HepG2 (cell line): ENCODE measurements around the gene NUBP2. TPM values are rescaled to one million over a fixed set of nuclear protein-coding genes. Genes with fewer than 3 reads are reported as not detected.

ENCODE experiments used
- ATF2 ChIP-seq: sonication (generic); formaldehyde crosslinking; IDR thresholded peaks from 2 replicates; pipeline ENCODE4 v1.4.0; 2020; ENCODE audit warnings: missing genetic modification reagents
- ATF3 ChIP-seq: sonication (generic); formaldehyde crosslinking; IDR thresholded peaks from 2 replicates; pipeline ENCODE4 v1.4.0; 2020; ENCODE audit warnings: missing genetic modification reagents
- CREB1 ChIP-seq, 2 experiments: fragments of 450-650 bp in 1 of 2; IDR thresholded peaks; 2 replicates each; pipeline ENCODE4 v1.6.1; 2016 to 2017; ENCODE audit warnings: control low read depth in 1 of 2, mild to moderate bottlenecking in 1 of 2, missing compliant biosample characterization in 1 of 2, missing genetic modification characterization in 1 of 2
- ETV5 ChIP-seq: IDR thresholded peaks from 2 replicates; pipeline ENCODE4 v1.6.1; 2018; ENCODE audit warnings: missing biosample characterization, missing genetic modification reagents, inconsistent platforms, borderline replicate concordance
- KAT7 ChIP-seq: IDR thresholded peaks from 2 replicates; pipeline ENCODE4 v1.6.1; 2018; ENCODE audit warnings: borderline replicate concordance, missing compliant biosample characterization
- MAFF ChIP-seq: IDR thresholded peaks from 2 replicates; pipeline ENCODE4 v1.6.1; 2011; ENCODE audit warnings: low read depth, low read length, improper control_type of control experiment
- RCOR2 ChIP-seq: IDR thresholded peaks from 2 replicates; pipeline ENCODE4 v1.6.1; 2016; ENCODE audit warnings: missing biosample characterization, missing genetic modification reagents
- SMC3 ChIP-seq: IDR thresholded peaks from 2 replicates; pipeline ENCODE4 v1.6.1; 2011; ENCODE audit warnings: low read length, improper control_type of control experiment
- SP1 ChIP-seq, 2 experiments: fragments of 450-650 bp in 1 of 2; sonication (generic) in 1 of 2; formaldehyde crosslinking in 1 of 2; IDR thresholded peaks; 2 replicates each; pipeline versions ENCODE4 v1.4.0 to v1.6.1; 2016 to 2020; ENCODE audit warnings: missing genetic modification reagents in 1 of 2
- TCF12 ChIP-seq, 2 experiments: fragments of 450-650 bp in 1 of 2; sonication (generic) in 1 of 2; formaldehyde crosslinking in 1 of 2; IDR thresholded peaks; 2 replicates each; pipeline versions ENCODE4 v1.6.1 to v1.8.0; 2017 to 2022; ENCODE audit warnings: antibody characterized with exemption in 1 of 2, mild to moderate bottlenecking in 1 of 2, missing genetic modification reagents in 1 of 2, moderate library complexity in 1 of 2
- ZFP1 ChIP-seq: IDR thresholded peaks from 2 replicates; pipeline ENCODE4 v1.6.1; 2016
- ZGPAT ChIP-seq: IDR thresholded peaks from 2 replicates; pipeline ENCODE4 v1.6.1; 2016; ENCODE audit warnings: mild to moderate bottlenecking
- ZNF10 ChIP-seq: sonication (generic); formaldehyde crosslinking; IDR thresholded peaks from 2 replicates; pipeline ENCODE4 v1.4.0; 2020; ENCODE audit warnings: mild to moderate bottlenecking, low read depth, missing genetic modification reagents, borderline replicate concordance
- ZNF180 ChIP-seq: sonication (generic); formaldehyde crosslinking; IDR thresholded peaks from 2 replicates; pipeline ENCODE4 v1.4.0; 2020; ENCODE audit warnings: low read depth, missing genetic modification reagents, borderline replicate concordance
- ZNF230 ChIP-seq: sonication (generic); formaldehyde crosslinking; IDR thresholded peaks from 2 replicates; pipeline ENCODE4 v1.4.0; 2020; ENCODE audit warnings: mild to moderate bottlenecking, missing genetic modification reagents
- ZNF280D ChIP-seq: sonication (generic); formaldehyde crosslinking; IDR thresholded peaks from 2 replicates; pipeline ENCODE4 v1.5.1; 2020; ENCODE audit warnings: mild to moderate bottlenecking, missing genetic modification reagents
- ZNF432 ChIP-seq: sonication (generic); formaldehyde crosslinking; IDR thresholded peaks from 2 replicates; pipeline ENCODE4 v1.5.0; 2020; ENCODE audit warnings: missing genetic modification reagents, mild to moderate bottlenecking, borderline replicate concordance
- ZNF569 ChIP-seq: sonication (generic); formaldehyde crosslinking; IDR thresholded peaks from 2 replicates; pipeline ENCODE4 v1.5.0; 2020; ENCODE audit warnings: mild to moderate bottlenecking, missing genetic modification reagents, moderate library complexity, borderline replicate concordance
- ZNF619 ChIP-seq: sonication (generic); formaldehyde crosslinking; IDR thresholded peaks from 2 replicates; pipeline ENCODE4 v1.4.0; 2020; ENCODE audit warnings: mild to moderate bottlenecking, missing genetic modification reagents
- ZNF670 ChIP-seq: sonication (generic); formaldehyde crosslinking; IDR thresholded peaks from 2 replicates; pipeline ENCODE4 v1.8.0; 2022; ENCODE audit warnings: mild to moderate bottlenecking, missing genetic modification reagents, borderline replicate concordance
- ZNF749 ChIP-seq: sonication (generic); formaldehyde crosslinking; IDR thresholded peaks from 2 replicates; pipeline ENCODE4 v1.8.0; 2022; ENCODE audit warnings: mild to moderate bottlenecking, missing genetic modification reagents, moderate library complexity, borderline replicate concordance
- polyA plus RNA-seq, 8 experiments: library from polyadenylated mRNA; depleted of rRNA in 3 of 8; stranded (reverse) in 7 of 8; unstranded in 1 of 8; fragments of >200 nt; fragmentation: Illumina TruSeq in 4 of 8; extraction: Trizol in 4 of 8; gene quantifications; 2 replicates each; pipeline versions ENCODE4 v1.2.1 to v1.2.3, GENCODE V29; 2011 to 2016; ENCODE audit warnings: low read depth in 4 of 8, missing spikeins in 1 of 8, mixed read lengths in 1 of 8; ENCODE audit not compliant: insufficient read depth in 1 of 8
- total RNA-seq, 5 experiments: library from RNA; depleted of rRNA; stranded (reverse); fragments of >200 nt; fragmentation: Illumina TruSeq; extraction: Trizol; gene quantifications; 2 replicates each; pipeline ENCODE4 v1.2.3, GENCODE V29; 2016; ENCODE audit warnings: low read depth in 1 of 5

NUBP2 gene
- total and polyA plus RNA-seq, 2 of the 13 experiments (the other 11 are each of a cell fraction or from before 2014, with no cell fraction given) = 25.7 to 61.5 TPM

- TF ChIP-seq ZNF569 (CRISPR knock-in tag) = no peak
- peak; percentile 41; the same call in 1 of the 2 replicates for TF ChIP-seq ZNF749 (CRISPR knock-in tag)
- 0 out of 2 replicates have a peak, but pooled peaks have one; percentile 26 for TF ChIP-seq ZNF180 (CRISPR knock-in tag)
- no peak for TF ChIP-seq ZNF10 (CRISPR knock-in tag)
- peak; percentile 90 for TF ChIP-seq ATF2
- TF ChIP-seq ATF3 (CRISPR knock-in tag) = peak; percentile 61
- no peak for TF ChIP-seq ZNF619 (CRISPR knock-in tag)
- TF ChIP-seq ZNF432 (CRISPR knock-in tag) = no peak
- TF ChIP-seq SMC3 = no peak
- TF ChIP-seq MAFF = no peak
- peak; percentile 97 for TF ChIP-seq ZGPAT (CRISPR knock-in tag)
- TF ChIP-seq ZNF230 (CRISPR knock-in tag) = peak; percentile 92
- TF ChIP-seq ZFP1 (CRISPR knock-in tag) = peak; percentile 50; the same call in 1 of the 2 replicates
- 0 out of 2 replicates have a peak, but pooled peaks have one; percentile 22 for TF ChIP-seq RCOR2 (CRISPR knock-in tag)
- TF ChIP-seq CREB1 (IDR thresholded peaks at IDR 0.05) = peak; percentile 58
- no peak for TF ChIP-seq CREB1 (CRISPR knock-in tag; IDR thresholded peaks at IDR 0.05)
- TF ChIP-seq ETV5 (CRISPR knock-in tag) = peak; percentile 57; the same call in 1 of the 2 replicates
- TF ChIP-seq ZNF280D (CRISPR knock-in tag) = peak; percentile 60; the same call in 1 of the 2 replicates
- no peak for TF ChIP-seq SP1 (IDR thresholded peaks at IDR 0.05)
- TF ChIP-seq SP1 (CRISPR knock-in tag; IDR thresholded peaks at IDR 0.05) = peak; percentile 52
- TF ChIP-seq TCF12 (IDR thresholded peaks at IDR 0.05) = no peak
- TF ChIP-seq TCF12 (CRISPR knock-in tag; IDR thresholded peaks at IDR 0.05) = no peak; the same call in 1 of the 2 replicates
- 0 out of 2 replicates have a peak, but pooled peaks have one; percentile 57 for TF ChIP-seq ZNF670 (CRISPR knock-in tag)
- peak; percentile 82 for TF ChIP-seq KAT7 (CRISPR knock-in tag)
Observed at GRCh38 chr16:1826691-1827573, 44.2 kb downstream of the NUBP2 start, which contains the start of the genes FAHD1 and HAGH (continued).
